Activated CD8-positive, alpha-beta T cell treated with anti-CD3 and anti-CD28 coated beads, Interleukin-2, amount 10 ng/mL, durations not matched to agents 7 days and 5 days (primary cell): ENCODE measurements around the gene FASTK. TPM values are rescaled to one million over a fixed set of nuclear protein-coding genes. Genes with fewer than 3 reads are reported as not detected.

Experiments
- ATAC-seq: fragments of 150-1000 bp; cut with Tn5 transposase; one replicate; pipeline ENCODE4 v1.10.0; 2021; ENCODE audit warnings: moderate library complexity
- CTCF ChIA-PET: fragments of 350-600 bp; sonication (Branson Sonifier 250); formaldehyde crosslinking; loops from one replicate; lab custom pipeline; 2021; ENCODE audit warnings: antibody characterized with exemption; lab: Charles Lee
- POLR2A ChIA-PET: fragments of 350-600 bp; sonication (Branson Sonifier 250); formaldehyde crosslinking; loops from one replicate; lab custom pipeline; 2021; ENCODE audit warnings: antibody characterized with exemption; lab: Charles Lee
- DNase-seq: peaks from one replicate; pipeline ENCODE4 v3.0.0-alpha.2; 2020
- H3K27ac Mint-ChIP-seq: one replicate; pipeline ENCODE4 v1.8.0; 2021; ENCODE audit warnings: mild to moderate bottlenecking, mixed read lengths
- H3K27me3 Mint-ChIP-seq: one replicate; pipeline ENCODE4 v1.8.0; 2021; ENCODE audit warnings: low read depth, mixed read lengths
- H3K36me3 Mint-ChIP-seq: one replicate; pipeline ENCODE4 v1.8.0; 2021; ENCODE audit warnings: low read depth, mixed read lengths
- H3K4me1 Mint-ChIP-seq: one replicate; pipeline ENCODE4 v1.8.0; 2021; ENCODE audit warnings: low read depth, mixed read lengths
- H3K4me3 Mint-ChIP-seq: one replicate; pipeline ENCODE4 v1.8.0; 2021; ENCODE audit warnings: mild to moderate bottlenecking, mixed read lengths
- H3K9me3 Mint-ChIP-seq: one replicate; pipeline ENCODE4 v1.8.0; 2022; ENCODE audit warnings: mixed read lengths; ENCODE audit not compliant: insufficient read depth
- total RNA-seq, 2 experiments: library from RNA; stranded (reverse); gene quantifications; one replicate each; pipeline ENCODE4 v1.2.3, GENCODE V29; 2021

FASTK gene
- total RNA-seq, 2 experiments from 2014 or later, result 81.8 to 88.1 TPM

DNA sequence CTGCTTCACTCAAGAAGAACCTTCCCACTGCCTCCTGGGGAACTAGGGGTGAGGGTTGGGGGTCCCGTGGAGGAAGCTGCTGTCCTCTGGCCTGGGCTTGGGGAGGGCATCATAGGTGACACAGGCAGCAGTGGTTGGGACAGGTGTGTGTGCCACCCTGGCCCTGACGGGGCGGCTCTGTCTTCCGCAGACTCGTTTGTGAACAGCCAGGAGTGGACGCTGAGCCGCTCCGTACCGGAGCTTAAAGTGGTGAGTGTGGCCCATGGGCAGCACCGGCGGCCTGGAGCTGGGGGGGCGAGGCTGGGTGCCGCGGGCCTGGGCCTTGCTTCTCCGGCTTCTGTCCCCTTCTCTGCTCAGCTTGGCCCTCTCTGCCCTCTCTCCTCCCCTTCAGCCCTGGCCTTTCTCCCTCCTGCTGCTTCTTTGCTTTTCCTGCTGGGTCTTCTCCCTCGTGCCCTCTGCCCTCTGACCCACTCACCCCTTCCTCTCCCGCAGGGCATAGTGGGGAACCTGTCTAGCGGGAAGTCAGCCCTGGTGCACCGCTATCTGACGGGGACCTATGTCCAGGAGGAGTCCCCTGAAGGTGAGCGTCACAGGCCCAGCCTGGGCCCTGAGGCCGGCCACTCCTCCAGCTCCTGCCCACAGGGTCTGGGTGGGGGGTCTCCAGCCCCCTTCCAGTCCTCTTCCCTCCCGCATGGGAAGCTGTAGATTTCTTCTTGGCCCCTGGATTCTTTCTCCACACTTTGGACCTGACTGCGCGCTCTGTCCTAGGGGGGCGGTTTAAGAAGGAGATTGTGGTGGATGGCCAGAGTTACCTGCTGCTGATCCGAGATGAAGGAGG is 36.2 kb upstream of the FASTK start:
- POLR2A ChIA-PET, result interaction anchor here (0.6 kb wide), 2 partner anchors 117 to 221 kb away, joined by 3 read pairs; no protein-coding TSS in a partner anchor
- CTCF ChIA-PET, result interaction anchor here (1.0 to 1.8 kb wide), 3 partner anchors 89 to 127 kb away, joined by 3 to 7 read pairs (median 4); partner anchors contain the start of gene ABCB8
- H3K27ac Mint-ChIP-seq, result peak overlapping the region; percentile 52
- H3K4me1 Mint-ChIP-seq, result peaks cover 5% of the 10 kb centered on the region
- H3K9me3 Mint-ChIP-seq, result no peaks in the 10 kb centered on the region
- no peak for DNase-seq
- H3K4me3 Mint-ChIP-seq, result peak overlapping the region; percentile 54
- H3K36me3 Mint-ChIP-seq, result no peaks in the 10 kb centered on the region
- ATAC-seq, result no peak
- H3K27me3 Mint-ChIP-seq, result peaks cover 20% of the 10 kb centered on the region

DNA sequence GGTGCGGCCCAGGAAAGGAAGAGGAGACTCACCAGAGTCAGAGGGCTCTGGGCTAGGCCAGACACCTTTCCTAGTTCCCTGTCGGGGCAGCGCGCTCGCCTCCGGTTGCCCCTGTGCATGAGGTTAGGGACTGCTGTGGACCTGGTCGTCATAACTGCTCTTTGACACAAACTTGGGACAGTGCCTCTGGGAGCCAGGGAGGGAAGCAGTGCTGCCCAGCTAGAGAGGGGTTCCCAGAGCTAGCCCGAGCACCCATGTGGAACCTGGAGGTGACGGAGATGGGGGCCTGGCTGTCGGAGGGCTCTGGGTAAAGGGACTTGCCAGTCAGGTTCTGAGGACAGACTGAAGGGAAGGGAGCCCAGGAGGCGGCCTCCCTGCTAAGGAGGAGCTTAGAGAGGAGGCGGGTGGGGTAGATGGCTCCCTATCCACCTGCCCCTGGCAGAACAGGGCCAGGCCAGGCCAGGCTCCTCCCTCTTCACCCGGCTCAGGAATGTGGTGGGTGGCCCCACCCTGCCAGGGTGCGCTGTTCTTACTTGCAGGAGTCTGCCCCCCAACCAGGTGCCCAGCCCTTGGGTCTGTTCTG is 35.3 kb upstream of the FASTK start:
- DNase-seq, result no peak
- peaks cover 5% of the 10 kb centered on the region for H3K4me1 Mint-ChIP-seq
- ATAC-seq, result no peak
- H3K36me3 Mint-ChIP-seq, result no peaks in the 10 kb centered on the region
- H3K9me3 Mint-ChIP-seq, result no peaks in the 10 kb centered on the region
- peaks cover 20% of the 10 kb centered on the region for H3K27me3 Mint-ChIP-seq
- ChIA-PET CTCF (interaction anchor here (0.9 to 1.2 kb wide), 3 partner anchors 8 to 128 kb away, joined by 3 to 7 read pairs (median 3); no protein-coding TSS in a partner anchor), POLR2A (interaction anchor here (0.5 to 1.2 kb wide), 2 partner anchors 28 to 40 kb away, joined by 3 read pairs; no protein-coding TSS in a partner anchor)
- H3K27ac Mint-ChIP-seq, result no peak overlapping the region
- peak overlapping the region; percentile 49 for H3K4me3 Mint-ChIP-seq

DNA sequence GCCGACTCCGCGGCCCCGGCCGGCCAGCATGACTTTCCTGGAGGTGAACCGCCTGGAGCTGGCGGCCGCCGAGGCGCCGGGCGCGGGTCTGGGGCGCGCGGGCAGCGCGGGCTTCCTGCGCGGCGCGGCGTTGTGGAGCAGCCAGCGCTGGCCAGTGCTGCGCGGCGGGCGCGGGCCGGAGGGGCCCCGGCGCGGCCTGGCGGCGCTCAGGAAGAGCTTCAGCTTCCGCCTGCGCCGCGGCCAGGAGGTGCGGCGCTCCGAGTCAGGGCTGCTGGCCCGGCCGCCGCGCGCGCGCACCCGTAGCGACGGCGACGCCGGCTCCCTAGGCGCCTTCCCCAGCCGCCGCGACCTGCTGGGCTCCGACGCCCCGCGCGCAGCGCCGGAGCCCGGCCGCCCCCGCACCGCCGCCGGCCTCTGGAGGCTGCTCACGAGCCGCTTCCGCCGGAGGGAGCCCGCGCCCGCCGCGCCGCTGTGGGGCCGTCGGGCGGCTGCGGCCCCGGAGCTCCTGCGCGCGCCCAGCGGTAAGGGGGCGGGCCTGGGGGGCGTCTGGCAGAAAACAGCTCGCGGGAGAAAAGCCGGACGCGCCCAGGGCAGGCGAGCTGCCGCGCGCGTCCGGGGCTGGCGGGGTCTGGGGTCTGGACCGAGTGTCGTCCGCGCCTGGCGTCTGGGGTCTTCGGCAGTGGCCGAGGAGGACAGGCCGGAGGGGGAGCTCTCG is 34.7 kb upstream of the FASTK start:
- Mint-ChIP-seq H3K4me1 (peaks cover 8% of the 10 kb centered on the region), H3K9me3 (no peaks in the 10 kb centered on the region), H3K36me3 (no peaks in the 10 kb centered on the region), H3K4me3 (peak overlapping the region; percentile 49), H3K27me3 (peaks cover 20% of the 10 kb centered on the region), H3K27ac (no peak overlapping the region)
- DNase-seq, result no peak
- ChIA-PET CTCF (interaction anchor here (0.9 to 1.2 kb wide), 4 partner anchors 9 to 129 kb away, joined by 3 to 7 read pairs (median 3); no protein-coding TSS in a partner anchor), POLR2A (interaction anchor here (0.5 to 1.2 kb wide), 2 partner anchors 27 to 39 kb away, joined by 3 read pairs; no protein-coding TSS in a partner anchor)
- peak; percentile 57 for ATAC-seq

DNA sequence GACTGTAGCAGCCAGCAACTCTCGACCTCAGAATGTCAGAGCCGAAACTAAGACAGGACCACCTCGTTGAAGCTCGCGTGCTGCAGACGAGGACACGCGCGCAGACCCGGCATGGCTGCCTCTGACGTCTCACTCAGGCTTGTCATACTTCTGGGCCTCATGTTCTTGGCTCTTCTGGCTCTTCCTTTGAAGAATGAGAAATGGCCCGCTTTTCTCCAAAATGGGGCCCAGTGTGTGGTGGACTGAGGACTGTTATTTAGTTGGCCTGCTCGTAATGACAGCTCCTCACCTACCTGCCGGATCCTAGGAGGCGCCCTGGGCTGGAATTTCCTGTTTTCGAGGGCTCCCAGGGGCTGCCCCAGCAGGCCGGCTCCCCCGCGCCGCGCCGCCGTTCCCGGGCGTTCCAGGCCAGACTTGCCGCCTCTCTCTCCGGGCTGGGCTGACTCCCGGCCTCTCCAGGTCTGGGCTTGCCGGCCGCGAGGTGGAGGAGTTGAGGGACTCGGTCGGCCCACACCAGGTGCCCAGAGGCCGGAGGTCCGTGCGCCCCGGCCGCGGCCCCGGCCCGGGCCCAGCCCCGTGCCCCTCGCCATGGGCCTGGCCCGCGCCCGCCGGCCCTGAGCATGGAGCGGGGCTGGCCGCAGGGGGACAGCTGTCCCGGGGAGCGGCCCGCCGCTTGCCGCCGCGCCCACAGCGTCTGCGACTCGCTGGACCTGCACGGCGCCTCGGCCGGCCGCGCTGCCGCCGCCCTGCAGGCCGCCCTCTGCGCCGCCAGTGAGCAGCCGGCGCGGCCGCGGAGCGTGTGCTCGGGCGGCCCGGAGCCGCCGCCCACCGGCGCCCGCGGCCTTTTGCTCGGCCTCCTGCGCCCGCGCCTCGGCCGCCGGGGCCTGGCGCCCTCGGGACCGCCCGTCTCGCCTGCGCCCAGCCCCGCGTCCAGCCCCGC is 33.8 kb upstream of the FASTK start:
- Mint-ChIP-seq H3K4me3 (peak overlapping the region; percentile 13), H3K27ac (no peak overlapping the region), H3K36me3 (no peaks in the 10 kb centered on the region), H3K27me3 (peaks cover 20% of the 10 kb centered on the region), H3K4me1 (peaks cover 8% of the 10 kb centered on the region), H3K9me3 (no peaks in the 10 kb centered on the region)
- ATAC-seq (peak; percentile 23), DNase-seq (no peak)
- CTCF ChIA-PET, result interaction anchor here (1.0 to 5.5 kb wide), 5 partner anchors 52 to 216 kb away, joined by 3 to 27 read pairs (median 3); no protein-coding TSS in a partner anchor
- POLR2A ChIA-PET, result interaction anchor here (1.2 kb wide), 1 partner anchor 26 kb away, joined by 3 read pairs; no protein-coding TSS in a partner anchor

DNA sequence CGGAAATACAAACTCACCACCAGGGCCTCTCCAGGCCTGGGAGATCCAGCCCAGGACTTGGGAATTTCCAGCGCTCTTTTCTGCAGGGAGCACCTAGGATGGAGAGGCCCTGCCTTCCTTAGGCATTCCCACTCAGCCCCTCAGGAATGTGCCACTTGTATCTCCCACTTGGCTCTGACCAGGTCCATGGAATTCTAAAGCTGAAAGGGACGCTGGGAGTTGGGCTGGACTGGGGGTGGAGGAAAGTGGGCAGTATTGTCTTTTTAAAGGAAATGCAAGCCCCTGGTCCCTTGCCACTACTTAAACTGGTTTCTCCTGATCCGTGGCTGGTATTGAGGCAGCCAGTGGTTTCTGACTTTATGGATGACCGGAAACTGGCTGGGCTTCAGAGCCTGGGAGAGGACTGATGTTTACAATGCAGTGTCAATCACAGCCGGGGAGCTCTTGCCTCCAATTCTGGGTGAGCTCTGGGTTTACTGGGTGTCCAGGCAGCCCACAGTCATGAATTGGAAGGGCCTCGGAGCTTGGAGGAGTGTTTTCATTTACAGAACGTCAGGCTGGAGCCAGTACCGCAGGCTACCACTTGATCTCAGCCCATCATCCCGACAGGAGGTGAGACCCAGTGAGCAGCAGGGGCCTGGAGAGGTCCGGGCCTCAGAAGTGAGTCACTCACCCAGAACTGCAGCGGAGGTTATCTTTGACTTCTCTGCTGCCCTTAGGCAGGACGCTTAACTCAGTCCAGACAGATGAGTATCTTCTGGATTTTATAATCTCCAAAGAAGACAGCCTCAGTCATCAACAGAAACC is 32.9 kb upstream of the FASTK start:
- no peaks in the 10 kb centered on the region for H3K36me3 Mint-ChIP-seq
- H3K4me1 Mint-ChIP-seq, result peaks cover 8% of the 10 kb centered on the region
- DNase-seq (no peak), ATAC-seq (no peak)
- no peak overlapping the region for H3K27ac Mint-ChIP-seq
- H3K27me3 Mint-ChIP-seq, result peaks cover 20% of the 10 kb centered on the region
- H3K9me3 Mint-ChIP-seq, result no peaks in the 10 kb centered on the region
- peak overlapping the region; percentile 13 for H3K4me3 Mint-ChIP-seq
- ChIA-PET CTCF (interaction anchor here (0.9 to 5.5 kb wide), 7 partner anchors 10 to 215 kb away, joined by 3 to 27 read pairs (median 4); no protein-coding TSS in a partner anchor), POLR2A (no interaction called here)

DNA sequence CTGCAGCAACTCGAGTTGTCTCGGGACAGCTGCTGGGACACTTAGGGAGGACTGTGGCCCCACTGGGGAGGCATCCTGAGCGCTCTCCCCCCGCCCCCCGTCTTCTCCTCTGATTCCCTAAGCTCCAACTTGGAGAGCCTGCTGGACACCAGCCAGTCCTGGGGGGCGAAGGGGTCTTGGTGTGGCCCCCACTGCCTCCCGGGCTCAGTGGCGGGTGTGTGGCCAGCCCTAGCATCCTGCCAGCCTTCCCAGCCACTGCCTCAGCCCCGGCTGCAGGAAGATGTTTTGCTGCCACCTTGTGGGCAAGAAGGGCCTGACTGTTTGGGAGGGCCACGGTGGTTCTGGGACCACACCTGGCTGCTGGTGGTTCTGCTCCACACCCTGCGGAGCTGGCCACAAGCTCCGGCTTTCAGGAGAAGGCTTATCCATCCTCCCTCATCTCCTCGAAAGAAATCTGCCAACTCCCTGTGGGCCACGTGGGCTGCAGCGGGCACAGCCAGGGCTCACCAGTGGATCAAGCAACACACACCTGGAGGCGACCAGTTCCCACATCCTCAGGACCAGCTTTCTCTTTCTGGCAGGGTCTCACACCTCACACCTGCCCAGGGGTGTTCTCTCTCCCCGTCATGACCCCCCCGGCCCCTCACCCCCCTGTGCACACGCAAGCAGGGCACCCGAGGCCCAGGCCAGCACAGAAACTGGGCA is 30.5 kb upstream of the FASTK start:
- DNase-seq (peak; percentile 83), ATAC-seq (peak; percentile 84)
- H3K36me3 Mint-ChIP-seq, result no peaks in the 10 kb centered on the region
- H3K27ac Mint-ChIP-seq, result no peak overlapping the region
- H3K27me3 Mint-ChIP-seq, result peaks cover 20% of the 10 kb centered on the region
- H3K4me1 Mint-ChIP-seq, result peaks cover 8% of the 10 kb centered on the region
- CTCF ChIA-PET, result interaction anchor here (0.6 to 5.5 kb wide), 33 partner anchors 8 to 325 kb away, joined by 3 to 27 read pairs (median 4); partner anchors contain the start of genes ABCB8 and AGAP3
- no peak overlapping the region for H3K4me3 Mint-ChIP-seq
- POLR2A ChIA-PET, result interaction anchor here (1.0 kb wide), 1 partner anchor 28 kb away, joined by 3 read pairs; no protein-coding TSS in a partner anchor
- no peaks in the 10 kb centered on the region for H3K9me3 Mint-ChIP-seq

DNA sequence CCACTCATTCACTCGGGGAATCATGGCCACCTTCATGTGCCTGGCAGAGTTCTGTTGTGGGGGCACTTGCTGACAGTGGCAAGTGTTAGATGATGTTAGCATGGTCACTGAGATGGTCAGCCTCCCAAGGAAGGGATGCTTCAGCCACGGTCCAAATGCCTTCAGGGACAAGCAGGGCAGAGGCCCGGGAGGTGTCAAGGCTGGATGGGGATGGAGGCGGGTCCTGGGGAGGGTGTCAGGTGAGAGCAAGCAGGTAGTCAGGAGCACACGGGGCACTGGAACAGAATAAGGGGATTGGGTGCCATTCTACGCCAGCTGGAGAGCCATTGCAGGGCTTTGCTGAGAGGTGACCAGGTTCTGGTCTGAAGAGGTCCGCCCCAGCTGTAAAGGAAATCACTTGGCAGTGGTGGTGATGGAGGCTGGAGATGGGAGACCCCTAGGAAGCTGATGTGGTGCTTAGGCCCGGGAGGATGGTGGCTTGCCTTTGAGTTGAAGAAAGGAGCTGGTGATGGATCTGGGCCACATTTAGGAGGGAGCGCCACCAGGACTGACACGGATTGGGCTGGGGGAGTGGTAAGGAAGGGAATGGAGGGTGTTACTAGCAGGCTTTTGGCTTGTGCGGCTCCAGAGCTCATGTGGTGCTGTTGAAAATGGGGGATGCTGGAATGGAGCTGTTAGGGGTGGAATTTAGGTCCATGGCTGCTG is 29.8 kb upstream of the FASTK start:
- no peak overlapping the region for H3K27ac Mint-ChIP-seq
- ATAC-seq (no peak), DNase-seq (no peak)
- POLR2A ChIA-PET, result interaction anchor here (1.0 kb wide), 1 partner anchor 28 kb away, joined by 3 read pairs; no protein-coding TSS in a partner anchor
- peaks cover 16% of the 10 kb centered on the region for H3K27me3 Mint-ChIP-seq
- H3K9me3 Mint-ChIP-seq, result no peaks in the 10 kb centered on the region
- H3K36me3 Mint-ChIP-seq, result no peaks in the 10 kb centered on the region
- CTCF ChIA-PET, result interaction anchor here (0.6 to 5.5 kb wide), 30 partner anchors 8 to 324 kb away, joined by 3 to 27 read pairs (median 4); partner anchors contain the start of genes ABCB8 and AGAP3
- H3K4me3 Mint-ChIP-seq, result no peak overlapping the region
- peaks cover 6% of the 10 kb centered on the region for H3K4me1 Mint-ChIP-seq

DNA sequence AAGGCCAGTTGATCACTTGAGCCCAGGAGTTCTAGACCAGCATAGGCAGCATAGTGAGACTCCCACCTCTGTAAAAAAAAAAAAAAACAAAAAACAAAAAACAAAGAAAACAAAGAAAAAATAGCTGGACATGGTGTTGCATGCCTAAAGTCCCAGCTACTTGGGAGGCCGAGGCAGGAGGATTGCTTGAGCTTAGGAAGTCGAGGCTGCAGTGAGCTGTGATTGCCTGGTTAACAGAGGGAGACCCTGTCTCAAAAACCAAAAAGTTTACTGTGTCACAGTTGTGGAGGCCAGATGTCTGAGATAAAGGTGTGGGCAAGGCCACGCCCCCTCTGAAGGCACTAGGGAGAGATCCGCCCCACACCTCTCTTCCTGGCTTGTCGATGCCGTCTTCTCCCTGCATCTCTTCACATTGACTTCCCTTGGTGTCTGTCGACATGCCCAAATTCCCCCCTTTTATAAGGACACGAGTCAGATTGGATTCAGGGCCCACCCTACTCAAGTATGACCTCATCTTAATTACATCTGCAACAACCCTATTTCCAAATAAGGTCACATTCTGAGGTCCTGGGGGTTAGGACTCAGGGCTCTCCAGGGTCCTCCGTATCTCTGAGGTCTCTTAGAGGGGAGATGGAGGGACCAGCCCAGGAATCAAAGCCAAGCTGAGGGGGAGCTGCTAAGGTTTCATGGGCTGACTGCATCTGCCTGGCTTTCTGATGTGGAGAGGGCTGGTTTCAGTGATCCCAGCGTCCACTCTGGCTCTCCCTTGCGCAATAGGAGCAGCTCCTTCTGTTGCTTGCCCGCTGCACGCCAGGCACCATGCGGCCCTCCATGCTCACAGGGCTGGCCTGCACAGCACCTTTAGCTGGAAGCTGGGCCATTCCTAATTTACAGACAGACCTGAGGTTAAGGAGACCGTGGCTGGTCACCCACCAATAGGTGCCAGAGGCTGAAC is 28.8 kb upstream of the FASTK start:
- Mint-ChIP-seq H3K4me3 (no peak overlapping the region), H3K4me1 (peaks cover 6% of the 10 kb centered on the region), H3K27me3 (peaks cover 16% of the 10 kb centered on the region), H3K36me3 (no peaks in the 10 kb centered on the region), H3K9me3 (no peaks in the 10 kb centered on the region), H3K27ac (no peak overlapping the region)
- no peak for DNase-seq
- ATAC-seq, result no peak
- CTCF ChIA-PET, result interaction anchor here (1.0 to 5.5 kb wide), 5 partner anchors 12 to 147 kb away, joined by 3 to 27 read pairs (median 5); no protein-coding TSS in a partner anchor
- POLR2A ChIA-PET, result no interaction called here
